HG03175 (cell line): ENCODE measurements around the gene B4GALT2.

Experiments
- ATAC-seq: cut with Tn5 transposase; IDR thresholded peaks from one replicate; pipeline ENCODE4 v1.9.1; 2021; ENCODE audit warnings: mild to moderate bottlenecking, moderate library complexity; ENCODE audit not compliant: unreplicated experiment

The B4GALT2 gene

DNA sequence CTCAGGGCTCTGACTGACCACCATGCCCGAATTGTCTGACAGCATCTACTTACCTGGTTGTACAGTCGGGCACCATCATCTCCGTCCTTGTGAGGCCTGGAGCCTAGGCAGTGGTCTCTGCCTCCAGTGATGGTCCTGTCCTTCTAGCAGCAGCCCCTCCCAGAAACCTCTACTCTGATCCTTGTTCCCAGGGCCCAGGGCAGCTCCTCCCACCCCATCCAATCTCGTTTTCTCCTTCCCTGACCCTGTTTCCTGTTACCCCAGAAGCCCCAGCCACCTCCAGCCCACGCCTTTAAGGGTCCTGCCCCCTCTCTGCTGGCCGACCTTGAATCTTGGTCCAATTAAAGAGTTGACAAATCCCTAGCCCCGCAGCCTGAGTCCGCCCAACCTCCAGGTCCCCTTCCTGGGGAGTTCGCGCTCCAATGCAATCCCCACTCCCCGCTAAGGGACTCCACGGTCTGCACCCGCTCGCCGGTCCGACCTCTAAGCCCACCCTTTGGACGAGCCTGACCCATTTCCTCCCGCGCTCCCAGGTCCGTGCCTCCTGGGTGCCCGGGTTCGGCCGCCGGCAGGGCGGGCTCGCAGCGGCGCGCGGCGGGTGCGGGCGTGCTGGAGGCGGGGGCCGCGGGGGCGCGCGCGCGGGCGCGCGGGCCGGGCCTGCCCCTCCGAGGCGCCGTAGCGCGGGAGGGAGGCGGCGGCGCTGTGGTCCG is at the start of gene B4GALT2:
B4GALT2 (plus strand) TSS at position 660 of the 710 bp plus-strand sequence. CDS start 1,951 bp downstream, outside the sequence.
- no peak for ATAC-seq

DNA sequence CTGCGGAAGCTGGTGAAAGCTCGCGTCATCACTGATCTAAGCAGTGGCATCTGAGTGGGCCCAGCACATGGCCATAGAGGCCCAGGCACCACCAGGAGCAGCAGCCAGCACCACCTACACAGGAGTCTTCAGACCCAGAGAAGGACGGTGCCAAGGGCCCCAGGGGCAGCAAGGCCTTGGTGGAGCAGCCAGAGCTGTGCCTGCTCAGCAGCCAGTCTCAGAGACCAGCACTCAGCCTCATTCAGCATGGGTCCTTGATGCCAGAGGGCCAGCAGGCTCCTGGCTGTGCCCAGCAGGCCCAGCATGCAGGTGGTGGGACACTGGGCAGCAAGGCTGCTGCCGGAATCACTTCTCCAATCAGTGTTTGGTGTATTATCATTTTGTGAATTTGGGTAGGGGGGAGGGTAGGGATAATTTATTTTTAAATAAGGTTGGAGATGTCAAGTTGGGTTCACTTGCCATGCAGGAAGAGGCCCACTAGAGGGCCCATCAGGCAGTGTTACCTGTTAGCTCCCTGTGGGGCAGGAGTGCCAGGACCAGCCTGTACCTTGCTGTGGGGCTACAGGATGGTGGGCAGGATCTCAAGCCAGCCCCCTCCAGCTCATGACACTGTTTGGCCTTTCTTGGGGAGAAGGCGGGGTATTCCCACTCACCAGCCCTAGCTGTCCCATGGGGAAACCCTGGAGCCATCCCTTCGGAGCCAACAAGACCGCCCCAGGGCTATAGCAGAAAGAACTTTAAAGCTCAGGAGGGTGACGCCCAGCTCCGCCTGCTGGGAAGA is 48.7 kb upstream of the B4GALT2 start:
- ATAC-seq = no peak

DNA sequence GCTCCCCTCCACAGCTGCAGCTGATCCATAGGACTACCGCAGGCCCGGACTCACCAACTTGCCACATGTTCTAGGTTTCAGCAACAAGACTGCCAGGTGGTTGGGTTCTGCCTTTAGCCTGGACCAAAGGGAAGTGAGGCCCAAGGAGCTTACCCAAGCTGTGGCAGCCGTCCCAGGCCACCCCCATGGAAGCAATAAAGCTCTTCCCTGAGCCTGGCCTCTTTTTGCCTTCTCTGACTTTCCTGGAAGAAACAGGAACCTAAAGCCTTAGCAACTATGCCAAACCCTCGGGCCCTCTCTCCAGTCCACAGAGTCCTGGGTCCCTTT is 48.1 kb upstream of the B4GALT2 start:
- no peak for ATAC-seq

DNA sequence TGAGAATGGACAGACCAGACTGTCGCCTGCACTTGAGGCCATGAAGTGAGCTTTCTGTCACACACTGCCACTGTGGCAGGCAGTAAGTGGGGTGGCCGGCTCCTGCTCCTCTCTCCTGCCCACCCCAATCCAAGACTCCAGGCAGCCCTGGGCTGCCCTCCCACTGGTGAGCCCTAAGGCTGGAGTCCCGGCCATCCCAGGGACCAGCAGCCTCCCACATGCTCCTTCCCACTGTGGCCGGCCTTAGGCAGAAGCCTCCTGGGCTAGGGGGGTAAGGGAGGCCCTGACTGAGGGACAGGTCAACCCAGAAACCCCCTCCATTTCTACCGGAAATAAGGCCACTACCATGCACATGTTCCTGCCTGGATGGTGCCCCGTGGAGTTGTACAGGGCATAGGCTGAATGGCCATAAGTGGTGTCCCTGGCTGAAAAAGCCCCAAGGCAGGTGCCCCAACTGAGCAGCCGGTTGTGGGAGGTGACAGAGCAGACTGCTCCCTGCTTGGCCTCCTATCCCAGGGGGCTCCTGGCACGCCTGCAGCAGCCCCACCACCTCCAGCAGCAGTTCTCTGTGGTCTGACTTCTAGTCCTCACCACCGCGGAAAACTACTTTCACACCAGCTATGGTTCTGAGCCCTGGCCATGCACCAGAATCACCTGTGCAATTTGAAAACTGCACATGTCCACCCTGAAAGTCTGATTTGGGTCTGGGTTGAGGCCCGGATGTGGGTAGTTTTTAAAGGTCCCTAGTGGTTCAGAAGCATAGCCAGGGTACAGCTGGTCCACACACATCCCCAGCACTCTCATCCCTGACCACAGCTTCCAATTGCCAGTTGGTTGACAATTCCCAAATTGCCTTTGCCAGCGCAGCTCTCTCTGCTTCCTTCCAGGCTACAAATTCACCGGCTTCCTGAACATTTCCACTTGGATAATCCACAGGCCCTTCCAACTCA is 47.0 kb upstream of the B4GALT2 start:
- ATAC-seq = no peak

DNA sequence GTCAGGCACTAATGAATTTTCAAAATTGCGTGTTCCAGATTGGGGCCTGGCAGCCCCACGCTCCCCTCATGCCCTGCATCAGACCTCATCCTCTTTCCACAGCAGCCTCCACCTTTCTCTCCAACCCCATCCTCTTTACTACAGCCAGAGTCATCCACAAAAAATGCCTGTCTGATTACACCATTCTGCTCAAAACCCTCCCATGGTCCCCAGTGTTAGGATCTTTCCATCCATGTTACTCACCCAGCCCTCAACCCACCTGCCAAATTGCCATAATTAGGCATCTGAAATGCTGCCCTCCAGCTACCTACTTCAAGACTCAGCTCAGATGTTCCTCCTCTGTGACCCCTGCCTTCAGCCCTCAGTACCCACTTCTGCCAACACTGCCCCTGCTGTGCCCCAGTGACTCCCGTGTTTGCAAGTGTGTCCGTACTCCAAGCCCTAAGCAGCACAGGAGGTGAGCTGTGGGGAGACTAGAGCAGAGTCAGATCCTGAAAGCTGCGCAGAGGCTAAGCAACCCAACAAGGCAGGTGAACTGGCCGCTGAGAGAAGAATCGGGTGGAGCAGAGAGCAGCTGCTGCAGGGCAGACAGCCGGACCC is 46.1 kb upstream of the B4GALT2 start:
- ATAC-seq = no peak

GRCh38 chr1:43933386-43934100 is 45.5 kb upstream of the B4GALT2 start, which contains the start of gene ARTN:
Gene ARTN (plus strand): TSS chr1:43933801. CDS start chr1:43935657, 1,856 bp downstream.
- ATAC-seq = no peak

GRCh38 chr1:43934101-43934985 is 44.7 kb upstream of the B4GALT2 start:
- ATAC-seq = no peak

DNA sequence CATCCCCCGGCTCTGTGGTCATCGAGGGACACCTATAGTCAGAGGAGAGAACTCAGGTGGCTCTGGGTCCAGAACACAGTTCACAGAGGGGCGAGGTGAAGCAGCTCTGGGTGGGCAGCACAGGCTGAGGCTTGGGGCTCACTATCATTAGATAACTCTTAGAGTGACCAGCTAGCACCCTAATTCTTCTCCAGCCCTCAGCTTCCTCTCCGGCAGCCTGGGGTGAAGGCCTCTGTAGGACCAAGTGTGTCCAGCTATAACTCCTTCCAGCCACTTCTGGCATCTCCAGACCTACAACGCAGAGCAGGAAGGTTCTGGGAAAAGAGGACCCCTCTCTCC is 44.1 kb upstream of the B4GALT2 start:
- no peak for ATAC-seq

GRCh38 chr1:43935711-43936427 is 43.1 kb upstream of the B4GALT2 start:
- ATAC-seq = no peak

DNA sequence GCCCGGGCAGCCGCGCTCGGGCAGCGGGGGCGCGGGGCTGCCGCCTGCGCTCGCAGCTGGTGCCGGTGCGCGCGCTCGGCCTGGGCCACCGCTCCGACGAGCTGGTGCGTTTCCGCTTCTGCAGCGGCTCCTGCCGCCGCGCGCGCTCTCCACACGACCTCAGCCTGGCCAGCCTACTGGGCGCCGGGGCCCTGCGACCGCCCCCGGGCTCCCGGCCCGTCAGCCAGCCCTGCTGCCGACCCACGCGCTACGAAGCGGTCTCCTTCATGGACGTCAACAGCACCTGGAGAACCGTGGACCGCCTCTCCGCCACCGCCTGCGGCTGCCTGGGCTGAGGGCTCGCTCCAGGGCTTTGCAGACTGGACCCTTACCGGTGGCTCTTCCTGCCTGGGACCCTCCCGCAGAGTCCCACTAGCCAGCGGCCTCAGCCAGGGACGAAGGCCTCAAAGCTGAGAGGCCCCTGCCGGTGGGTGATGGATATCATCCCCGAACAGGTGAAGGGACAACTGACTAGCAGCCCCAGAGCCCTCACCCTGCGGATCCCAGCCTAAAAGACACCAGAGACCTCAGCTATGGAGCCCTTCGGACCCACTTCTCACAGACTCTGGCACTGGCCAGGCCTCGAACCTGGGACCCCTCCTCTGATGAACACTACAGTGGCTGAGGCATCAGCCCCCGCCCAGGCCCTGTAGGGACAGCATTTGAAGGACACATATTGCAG is 42.4 kb upstream of the B4GALT2 start:
- no peak for ATAC-seq

DNA sequence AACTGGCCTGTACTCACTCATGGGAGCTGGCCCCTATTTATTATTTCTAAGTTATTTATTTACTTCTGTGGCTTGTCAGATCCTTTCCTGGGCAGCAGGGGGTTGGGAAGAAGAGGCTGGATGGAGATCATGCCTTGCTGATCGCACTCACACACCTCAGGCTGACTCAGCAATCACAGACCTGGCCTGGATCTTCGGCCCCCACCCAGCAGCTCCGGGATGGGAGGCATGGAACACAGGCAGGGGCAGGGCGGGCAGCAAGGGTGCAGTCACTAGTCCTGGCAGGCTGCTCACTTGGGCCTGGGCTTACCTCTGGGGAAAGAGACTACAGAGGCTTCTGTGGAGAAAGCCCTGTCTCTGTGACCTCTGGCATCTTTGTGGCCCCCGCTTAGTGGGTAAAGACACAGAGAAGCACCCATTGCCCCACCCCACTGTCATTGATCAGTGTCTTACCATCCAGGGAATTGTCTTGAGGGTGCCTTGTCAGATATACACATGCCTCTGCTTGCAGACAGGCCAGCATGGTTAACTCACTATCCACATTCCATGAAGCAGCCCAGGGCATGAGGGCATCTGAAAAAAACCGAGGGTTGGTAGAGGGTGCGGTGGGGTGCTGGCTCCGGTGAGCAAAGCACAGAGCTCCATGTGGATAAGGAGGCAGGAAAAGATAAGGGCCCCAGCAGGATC is 41.7 kb upstream of the B4GALT2 start:
- ATAC-seq = no peak

DNA sequence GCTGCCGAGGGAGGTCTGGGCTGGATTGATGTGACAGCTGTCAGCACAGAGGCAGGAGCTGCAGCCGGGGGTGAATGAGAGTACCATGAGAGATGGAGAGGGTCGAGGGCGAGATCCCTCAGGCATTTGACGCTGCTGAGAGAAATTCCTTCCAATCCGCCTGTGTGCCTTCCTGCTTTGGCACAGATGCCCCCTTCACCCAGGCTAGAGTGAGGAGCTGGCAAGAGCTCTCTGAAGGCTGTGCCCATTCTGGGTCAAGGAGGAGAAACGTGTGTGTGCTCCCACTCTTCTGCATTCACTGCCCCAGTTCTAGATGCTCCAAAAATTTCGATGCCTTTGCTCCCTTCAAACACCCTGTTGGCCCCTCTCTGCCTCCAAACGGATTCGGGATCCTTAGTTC is 40.6 kb upstream of the B4GALT2 start:
- ATAC-seq = no peak

DNA sequence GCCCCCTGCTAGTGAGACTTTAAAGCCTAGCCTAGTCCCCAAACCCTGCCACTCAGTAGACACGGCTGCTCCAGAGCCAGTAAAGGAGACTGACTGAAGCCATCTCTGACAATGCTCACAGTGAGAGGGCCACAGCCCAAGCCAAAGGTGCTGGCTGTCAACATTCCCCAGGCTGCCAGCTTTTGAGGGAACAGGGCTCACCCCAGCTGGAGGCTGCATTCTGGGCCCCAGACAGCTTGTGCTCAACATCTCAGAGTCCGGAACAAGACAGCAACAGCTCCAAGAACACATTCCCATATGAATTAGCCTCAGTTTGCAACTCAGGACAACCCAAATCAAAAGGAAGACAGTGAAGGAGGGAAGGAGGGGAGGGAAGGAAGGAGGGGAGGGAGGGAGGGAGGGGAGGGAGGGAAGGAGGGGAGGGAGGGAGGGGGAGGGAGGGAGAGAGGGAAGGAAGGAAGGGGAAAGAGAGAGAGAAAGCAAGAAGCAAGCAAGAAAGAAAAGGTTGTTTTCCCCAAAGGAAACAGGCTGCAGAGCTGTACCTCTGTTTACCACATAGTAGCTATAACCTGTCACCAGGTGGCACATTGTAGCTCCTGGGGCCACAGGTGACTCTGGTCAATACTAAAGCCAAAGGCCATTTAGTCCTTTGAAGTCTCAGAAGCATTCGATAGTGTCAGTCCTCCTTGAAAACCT is 40.0 kb upstream of the B4GALT2 start:
- no peak for ATAC-seq

- ATAC-seq = no peak
These were observed 36.6 kb upstream of the B4GALT2 start for GRCh38 chr1:43942411-43942810.

GRCh38 chr1:43944860-43945259 is 34.1 kb upstream of the B4GALT2 start:
- no peak for ATAC-seq

DNA sequence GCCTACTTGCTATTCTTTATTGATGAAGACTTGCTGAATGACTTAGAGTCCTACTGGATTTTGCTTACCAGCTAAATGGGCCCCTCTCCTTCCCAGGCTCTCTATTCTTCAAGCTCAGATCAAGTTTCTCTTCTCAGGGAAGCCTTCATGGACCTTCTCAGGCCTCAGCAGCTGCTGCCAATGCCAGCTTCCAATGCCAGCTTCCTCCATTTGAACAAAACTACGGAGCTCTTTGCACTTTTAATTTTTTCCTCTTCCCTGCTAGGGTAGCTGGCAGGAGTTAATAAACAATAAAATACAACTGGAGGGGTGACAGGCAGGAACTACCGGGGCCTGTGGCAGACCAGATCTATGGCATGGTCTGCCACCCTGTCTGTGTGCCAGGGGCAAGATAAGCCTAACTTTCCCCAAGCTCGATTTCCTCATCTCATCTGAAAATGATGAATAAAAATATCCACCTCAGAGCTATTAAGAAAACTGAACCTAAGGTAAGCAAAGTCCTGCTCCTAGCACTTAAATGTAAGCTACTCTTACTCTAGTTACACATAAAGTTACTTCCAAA is 33.3 kb upstream of the B4GALT2 start:
- no peak for ATAC-seq
